ENCODE data around the gene NDP. TPM values are rescaled to one million over a fixed set of nuclear protein-coding genes. Genes with fewer than 3 reads are reported as not detected.

The NDP gene
- total RNA-seq, 2 experiments from 2014 or later = not detected

Other genes starting within 250 kb of the NDP start
- not detected for gene MAOB, start 90.9 kb downstream of the NDP start, total RNA-seq

Data from activated naive CD8-positive, alpha-beta T cell treated with anti-CD3 and anti-CD28 coated beads, Interleukin-2, amount 10 ng/mL, durations not matched to agents 7 days and 5 days (primary cell).